SU-DHL-6 (cell line): ENCODE results near the gene IFITM5.

Experiments
- H2AFZ ChIP-seq: fragments of 200-600 bp; sonication (generic); 2 replicates; pipeline ENCODE4 v1.6.1; 2014; ENCODE audit warnings: low read depth, mild to moderate bottlenecking, moderate library complexity, mixed read lengths, antibody characterized with exemption, low read length; ENCODE audit not compliant: severe bottlenecking
- H3F3A ChIP-seq: fragments of 200-600 bp; shearing (Covaris generic); 2 replicates; pipeline ENCODE4 v1.6.0; 2016; ENCODE audit warnings: antibody characterized with exemption, mild to moderate bottlenecking; ENCODE audit not compliant: insufficient read depth
- H3K27ac ChIP-seq: fragments of 200-600 bp; sonication (generic); 2 replicates; pipeline ENCODE4 v1.5.1; 2016; ENCODE audit warnings: low read depth, mild to moderate bottlenecking, low read length, moderate library complexity, mixed read lengths
- H3K27me3 ChIP-seq: fragments of 200-600 bp; sonication (generic), shearing (Covaris generic); 2 replicates; pipeline ENCODE4 v1.6.0; 2014; ENCODE audit warnings: mild to moderate bottlenecking, low read length
- H3K36me3 ChIP-seq: fragments of 200-600 bp; sonication (generic); 2 replicates; pipeline ENCODE4 v1.6.1; 2014; ENCODE audit warnings: mild to moderate bottlenecking, low read length, mixed read lengths
- H3K4me2 ChIP-seq: fragments of 300-600, 200-600 bp; shearing (Covaris generic), sonication (generic); 2 replicates; pipeline ENCODE4 v1.6.0; 2014; ENCODE audit warnings: low read length, low read depth, mild to moderate bottlenecking; ENCODE audit not compliant: poor library complexity, severe bottlenecking
- H3K4me3 ChIP-seq: fragments of 200-600 bp; sonication (generic); 2 replicates; pipeline ENCODE4 v1.5.1; 2014; ENCODE audit warnings: antibody characterized with exemption, low read length, mild to moderate bottlenecking, mixed read lengths; ENCODE audit not compliant: insufficient read depth, poor library complexity, severe bottlenecking
- H3K79me2 ChIP-seq: fragments of 200-600 bp; sonication (generic); 2 replicates; pipeline ENCODE4 v1.6.1; 2014; ENCODE audit warnings: mild to moderate bottlenecking, low read length, moderate library complexity; ENCODE audit not compliant: insufficient read depth
- H3K9ac ChIP-seq: fragments of 200-600 bp; sonication (generic); 2 replicates; pipeline ENCODE4 v1.7.0; 2014; ENCODE audit warnings: mild to moderate bottlenecking, low read length
- H3K9me2 ChIP-seq: fragments of 200-600 bp; sonication (generic); replicated peaks from 2 replicates; pipeline ENCODE4 v1.6.1; 2014; ENCODE audit warnings: low read length; ENCODE audit not compliant: insufficient read depth
- H3K9me3 ChIP-seq: fragments of 200-600 bp; sonication (generic); 2 replicates; pipeline ENCODE4 v1.6.1; 2014; ENCODE audit warnings: low read length, mixed read lengths; ENCODE audit not compliant: insufficient read depth
- H4K20me1 ChIP-seq: fragments of 200-600 bp; sonication (generic); 2 replicates; pipeline ENCODE4 v1.6.1; 2014; ENCODE audit warnings: low read depth, mild to moderate bottlenecking, antibody characterized with exemption, low read length, moderate library complexity, mixed read lengths
- EZH2phosphoT487 ChIP-seq: fragments of 200-600 bp; sonication (generic), shearing (Covaris generic); conservative IDR thresholded peaks from 2 replicates; pipeline ENCODE4 v1.6.1; 2018; ENCODE audit warnings: mild to moderate bottlenecking, antibody characterized with exemption, low read length, moderate library complexity, mixed read lengths
- TF ChIP-seq, protein P1 (sequence below): fragments of 200-600 bp; sonication (generic); IDR thresholded peaks from one replicate; pipeline ENCODE4 v1.5.1; 2017; ENCODE audit warnings: antibody characterized with exemption, mild to moderate bottlenecking, low read length, moderate library complexity; ENCODE audit not compliant: insufficient read depth, poor library complexity, severe bottlenecking

The IFITM5 gene

DNA sequence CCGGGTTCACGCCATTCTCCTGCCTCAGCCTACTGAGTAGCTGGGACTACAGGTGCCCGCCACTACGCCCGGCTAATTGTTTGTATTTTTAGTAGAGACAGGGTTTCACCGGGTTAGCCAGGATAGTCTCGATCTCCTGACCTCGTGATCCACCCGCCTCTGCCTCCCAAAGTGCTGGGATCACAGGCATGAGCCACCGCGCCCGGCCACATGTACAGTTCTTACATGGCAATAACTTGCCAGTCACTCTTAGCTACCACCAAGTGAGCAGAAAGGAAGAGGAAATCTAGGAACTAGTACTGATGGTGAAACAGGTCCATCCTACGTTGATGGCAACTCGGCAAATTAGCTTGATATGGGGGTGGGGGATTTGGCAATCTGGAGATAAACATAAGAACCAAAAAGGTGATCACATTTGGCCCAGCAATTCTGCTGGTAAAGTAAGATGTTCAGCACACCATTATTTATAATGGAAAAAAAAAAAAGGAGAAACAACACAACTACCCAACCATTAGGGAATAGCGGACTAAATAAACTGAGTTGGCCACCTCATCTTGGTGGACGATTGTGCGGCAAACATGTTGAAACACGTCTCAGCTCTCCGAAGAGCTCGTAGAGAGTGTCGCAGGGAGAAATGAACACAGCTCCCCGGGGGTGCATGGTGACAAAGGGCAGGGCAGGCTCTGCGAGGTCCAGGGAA, 15.8 kb downstream of the IFITM5 start:
- Histone ChIP-seq H3F3A (no peaks in the 10 kb centered on the region), H4K20me1 (no peaks in the 10 kb centered on the region), H3K9ac (no peak overlapping the region), H2AFZ (no peak overlapping the region), H3K4me2 (no peak overlapping the region), H3K27me3 (no peaks in the 10 kb centered on the region), H3K9me2 (no peaks in the 10 kb centered on the region), H3K79me2 (no peaks in the 10 kb centered on the region), H3K9me3 (no peaks in the 10 kb centered on the region), H3K36me3 (no peaks in the 10 kb centered on the region), H3K4me3 (no peak overlapping the region), H3K27ac (no peak overlapping the region)
- TF ChIP-seq EZH2phosphoT487 = no peak
- TF ChIP-seq, protein P1, sequence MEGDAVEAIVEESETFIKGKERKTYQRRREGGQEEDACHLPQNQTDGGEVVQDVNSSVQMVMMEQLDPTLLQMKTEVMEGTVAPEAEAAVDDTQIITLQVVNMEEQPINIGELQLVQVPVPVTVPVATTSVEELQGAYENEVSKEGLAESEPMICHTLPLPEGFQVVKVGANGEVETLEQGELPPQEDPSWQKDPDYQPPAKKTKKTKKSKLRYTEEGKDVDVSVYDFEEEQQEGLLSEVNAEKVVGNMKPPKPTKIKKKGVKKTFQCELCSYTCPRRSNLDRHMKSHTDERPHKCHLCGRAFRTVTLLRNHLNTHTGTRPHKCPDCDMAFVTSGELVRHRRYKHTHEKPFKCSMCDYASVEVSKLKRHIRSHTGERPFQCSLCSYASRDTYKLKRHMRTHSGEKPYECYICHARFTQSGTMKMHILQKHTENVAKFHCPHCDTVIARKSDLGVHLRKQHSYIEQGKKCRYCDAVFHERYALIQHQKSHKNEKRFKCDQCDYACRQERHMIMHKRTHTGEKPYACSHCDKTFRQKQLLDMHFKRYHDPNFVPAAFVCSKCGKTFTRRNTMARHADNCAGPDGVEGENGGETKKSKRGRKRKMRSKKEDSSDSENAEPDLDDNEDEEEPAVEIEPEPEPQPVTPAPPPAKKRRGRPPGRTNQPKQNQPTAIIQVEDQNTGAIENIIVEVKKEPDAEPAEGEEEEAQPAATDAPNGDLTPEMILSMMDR = no peak

DNA sequence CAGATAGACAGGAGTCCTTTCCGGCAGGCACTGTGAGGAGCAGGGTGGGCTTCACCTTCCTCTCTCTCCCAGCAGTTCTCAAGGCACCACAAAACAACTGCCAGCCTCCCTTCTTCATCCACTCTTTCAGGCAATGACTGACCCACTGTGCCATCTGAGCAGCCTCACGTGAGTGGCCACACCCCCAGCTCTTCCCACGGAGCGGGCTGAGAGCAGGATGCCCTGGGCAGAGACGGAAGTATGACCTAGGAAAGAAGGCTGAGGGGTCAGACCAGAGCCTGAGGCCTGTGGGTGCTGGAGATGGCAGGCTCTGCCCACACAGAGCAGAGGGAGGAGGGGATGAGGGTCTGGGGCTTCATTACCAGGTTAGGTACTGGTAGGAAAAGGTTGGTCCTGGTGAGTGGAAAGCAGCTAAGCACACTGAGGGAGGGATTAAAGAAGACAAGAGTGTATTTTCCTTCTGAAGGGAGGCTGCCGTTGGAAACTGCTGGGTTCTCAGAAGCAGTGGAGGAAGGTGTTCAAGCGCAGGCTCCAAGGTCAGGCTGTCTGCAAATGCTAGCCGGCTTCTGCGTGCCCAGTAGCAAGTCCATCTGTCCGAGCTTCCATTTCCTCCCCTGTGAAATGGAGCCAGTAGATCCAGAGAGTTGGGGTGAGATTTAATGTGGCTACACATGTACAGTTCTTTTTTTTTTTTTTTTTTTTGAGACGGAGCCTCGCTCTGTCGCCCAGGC, 16.5 kb downstream of the IFITM5 start:
- H3K9me2 ChIP-seq = no peaks in the 10 kb centered on the region
- H3K4me2 ChIP-seq = no peak overlapping the region
- H3K79me2 ChIP-seq = no peaks in the 10 kb centered on the region
- H3K9ac ChIP-seq = no peak overlapping the region
- H3K4me3 ChIP-seq = no peak overlapping the region
- no peaks in the 10 kb centered on the region for H3K27me3 ChIP-seq
- no peaks in the 10 kb centered on the region for H3F3A ChIP-seq
- no peak overlapping the region for H2AFZ ChIP-seq
- H3K9me3 ChIP-seq = no peaks in the 10 kb centered on the region
- H3K27ac ChIP-seq = no peak overlapping the region
- no peak for TF ChIP-seq EZH2phosphoT487
- TF ChIP-seq, protein P1 = no peak
- H4K20me1 ChIP-seq = no peaks in the 10 kb centered on the region
- H3K36me3 ChIP-seq = no peaks in the 10 kb centered on the region

DNA sequence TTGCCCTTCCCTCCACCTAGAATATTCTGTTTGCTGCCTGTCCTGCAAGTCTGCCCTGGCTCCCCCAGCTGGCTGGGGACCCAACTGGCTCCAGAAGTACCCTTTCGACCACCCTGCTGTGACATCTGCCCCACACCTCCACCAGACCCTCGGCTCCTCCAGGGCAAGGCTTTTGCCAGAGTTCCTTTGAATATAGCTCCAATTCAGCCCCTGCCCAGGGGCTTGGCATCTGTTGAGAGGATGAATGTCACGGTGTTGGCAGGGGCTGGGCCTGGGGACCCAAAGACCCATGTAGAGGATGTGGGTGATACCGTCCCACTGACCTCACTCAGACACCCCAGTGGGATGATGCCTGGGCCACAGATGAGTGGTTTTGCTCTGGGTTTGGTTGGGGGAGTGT, 17.2 kb downstream of the IFITM5 start:
- H3K9ac ChIP-seq = no peak overlapping the region
- H3K27me3 ChIP-seq = no peaks in the 10 kb centered on the region
- H4K20me1 ChIP-seq = no peaks in the 10 kb centered on the region

More for the DNA sequence above, 17.2 kb downstream of the IFITM5 start:
- H3K79me2 ChIP-seq = no peaks in the 10 kb centered on the region
- H3K9me2 ChIP-seq = no peaks in the 10 kb centered on the region
- TF ChIP-seq EZH2phosphoT487 = no peak
- TF ChIP-seq, protein P1 = no peak
- no peaks in the 10 kb centered on the region for H3K36me3 ChIP-seq
- H3K27ac ChIP-seq = no peak overlapping the region
- H3K9me3 ChIP-seq = no peaks in the 10 kb centered on the region
- no peak overlapping the region for H3K4me3 ChIP-seq
- H3K4me2 ChIP-seq = no peak overlapping the region
- H3F3A ChIP-seq = no peaks in the 10 kb centered on the region
- no peak overlapping the region for H2AFZ ChIP-seq
